ENCODE measurements around the gene KANSL1.
"Not testable (repeated sequence)": the region's sequence is repeated elsewhere in the genome, so short reads cannot be mapped to it uniquely, and the experiment has no call there.

Gene KANSL1

DNA sequence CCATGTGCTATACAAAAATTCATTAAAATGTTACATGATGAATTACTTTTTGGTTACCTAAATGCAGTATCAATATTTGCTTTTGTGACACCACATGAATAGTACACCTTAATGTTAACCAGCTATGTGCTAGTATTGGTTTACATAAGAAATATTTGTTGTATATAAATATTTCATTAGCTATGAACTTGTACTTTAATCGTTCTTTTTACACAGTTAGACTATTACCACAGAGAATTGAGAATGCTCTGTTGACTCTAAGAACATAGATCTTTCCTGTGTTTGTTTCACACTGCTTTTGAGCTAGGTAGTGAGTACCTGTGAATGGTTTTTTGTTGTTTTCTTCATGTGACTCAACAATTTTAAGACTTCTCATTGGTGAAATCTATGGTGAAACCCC, 93.4 kb downstream of the KANSL1 start:
- POLR2A ChIA-PET (ENCODE audit: low non-redundant PET) = no interaction called here
- no peak for DNase-seq (ENCODE audit: low spot score)
- TF ChIP-seq CTCF (conservative IDR thresholded peaks at IDR 0.05; ENCODE audit: low read depth) = no peak
- H3K27ac ChIP-seq = no peak overlapping the region
- CTCF ChIA-PET = interaction anchor here (0.6 kb wide), 1 partner anchor 53 kb away, joined by 3 read pairs; no protein-coding TSS in a partner anchor

DNA sequence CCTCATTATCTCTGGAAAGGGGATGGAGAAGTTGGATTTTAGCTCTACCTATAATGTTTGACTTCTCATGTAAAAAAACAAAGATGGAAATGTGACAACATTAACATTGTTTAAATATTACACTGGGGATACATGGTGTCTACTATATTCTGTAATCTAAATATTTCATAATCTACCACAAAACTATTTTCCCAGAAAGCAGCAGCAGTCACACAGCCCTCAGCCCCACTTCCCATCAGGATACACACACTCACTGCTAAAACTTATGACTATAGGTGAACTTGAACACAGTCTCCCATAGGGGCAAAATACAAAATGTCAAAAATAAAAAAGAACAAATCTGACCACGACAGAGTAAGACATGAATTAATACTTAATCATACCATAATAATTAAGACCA, 95.7 kb downstream of the KANSL1 start:
- CTCF ChIA-PET = no interaction called here
- no peak for TF ChIP-seq CTCF (conservative IDR thresholded peaks at IDR 0.05; ENCODE audit: low read depth)
- no peak for DNase-seq (ENCODE audit: low spot score)
- POLR2A ChIA-PET (ENCODE audit: low non-redundant PET) = no interaction called here
- no peak overlapping the region for H3K27ac ChIP-seq

DNA sequence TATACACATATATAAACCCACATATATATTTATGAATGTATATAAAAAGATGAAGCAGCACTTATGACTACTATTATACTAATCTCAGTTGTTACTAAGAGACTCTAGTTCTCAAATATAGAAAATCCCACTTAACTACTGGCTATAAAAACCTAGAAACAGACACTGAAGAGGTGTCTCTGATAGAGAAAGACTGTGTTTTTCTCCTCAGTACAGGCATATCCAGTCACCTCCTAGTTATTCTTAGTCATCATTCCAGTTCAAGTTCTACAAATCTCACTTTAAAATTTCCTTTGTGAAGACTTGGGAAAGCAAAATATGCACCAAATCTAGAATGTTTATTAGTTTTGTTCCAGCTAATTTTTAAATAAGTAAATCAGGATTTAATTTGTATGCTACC, 100.2 kb downstream of the KANSL1 start:
- ChIA-PET POLR2A (ENCODE audit: low non-redundant PET) (interaction anchor here (0.6 kb wide), 1 partner anchor 37 kb away, joined by 7 read pairs; no protein-coding TSS in a partner anchor), CTCF (no interaction called here)
- H3K27ac ChIP-seq = no peak overlapping the region
- no peak for TF ChIP-seq CTCF (conservative IDR thresholded peaks at IDR 0.05; ENCODE audit: low read depth)
- no peak for DNase-seq (ENCODE audit: low spot score)

- H3K27ac ChIP-seq = no peak overlapping the region
- ChIA-PET POLR2A (ENCODE audit: low non-redundant PET) (no interaction called here), CTCF (no interaction called here)
- no peak for DNase-seq (ENCODE audit: low spot score)
- TF ChIP-seq CTCF (conservative IDR thresholded peaks at IDR 0.05; ENCODE audit: low read depth) = no peak
Observed at GRCh38 chr17:46090871-46091270, 102.4 kb downstream of the KANSL1 start.

- no peak for TF ChIP-seq CTCF (conservative IDR thresholded peaks at IDR 0.05; ENCODE audit: low read depth)
- no peak overlapping the region for H3K27ac ChIP-seq
Observed at GRCh38 chr17:46089389-46089965, 103.8 kb downstream of the KANSL1 start.

DNA sequence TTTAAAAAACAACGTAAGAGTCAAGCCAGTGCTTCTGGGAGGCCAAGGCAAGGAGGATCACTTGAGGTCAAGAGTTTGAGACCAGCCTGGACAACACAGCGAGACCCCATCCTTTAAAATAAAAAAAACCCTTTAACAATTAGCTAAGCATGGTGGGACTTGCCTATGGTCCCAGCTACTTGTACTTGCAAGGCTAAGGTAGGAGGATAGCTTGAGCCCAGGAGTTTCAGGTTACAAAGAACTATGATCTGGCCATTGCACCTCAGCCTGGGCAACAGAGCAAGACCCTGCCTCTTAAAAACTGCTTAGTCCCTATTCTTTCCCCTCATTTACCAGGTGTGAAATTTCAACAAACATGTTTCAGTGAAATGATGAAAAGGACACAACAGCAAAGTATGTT, 104.6 kb downstream of the KANSL1 start:
- no peak overlapping the region for H3K27ac ChIP-seq
- CTCF ChIA-PET = interaction anchor here (0.7 kb wide), 2 partner anchors 22 to 140 kb away, joined by 3 read pairs; no protein-coding TSS in a partner anchor
- no peak for DNase-seq (ENCODE audit: low spot score)
- POLR2A ChIA-PET (ENCODE audit: low non-redundant PET) = no interaction called here
- no peak for TF ChIP-seq CTCF (conservative IDR thresholded peaks at IDR 0.05; ENCODE audit: low read depth)

More at GRCh38 chr17:46089389-46089965, 103.8 kb downstream of the KANSL1 start:
- DNase-seq (ENCODE audit: low spot score) = no peak
- ChIA-PET CTCF (interaction anchor here (0.6 kb wide), 2 partner anchors 12 to 13 kb away, joined by 3 to 4 read pairs; no protein-coding TSS in a partner anchor), POLR2A (ENCODE audit: low non-redundant PET) (no interaction called here)

DNA sequence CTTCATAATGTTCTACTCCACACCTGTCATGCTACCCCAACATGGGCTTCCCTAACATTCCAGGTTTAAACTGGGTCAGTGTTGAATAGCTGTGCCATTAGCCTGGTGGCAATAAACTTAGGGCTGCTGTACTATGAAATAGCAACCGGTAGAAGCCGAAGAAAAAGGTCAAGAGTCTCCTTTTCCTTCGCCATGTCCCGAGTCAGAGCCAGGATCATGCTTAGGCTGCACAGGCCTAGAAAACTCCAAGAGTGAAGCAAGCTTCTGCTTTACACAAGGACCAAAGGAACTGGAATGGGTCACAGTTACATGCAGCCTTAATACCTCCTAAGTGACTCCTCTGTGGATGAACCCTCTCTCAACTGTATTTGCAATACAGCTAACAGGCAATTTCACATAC, 105.4 kb downstream of the KANSL1 start:
- POLR2A ChIA-PET (ENCODE audit: low non-redundant PET); H3K27ac ChIP-seq; DNase-seq (ENCODE audit: low spot score): not testable (repeated sequence)
- CTCF ChIA-PET = interaction anchor here (0.7 kb wide), 1 partner anchor 23 kb away, joined by 3 read pairs; no protein-coding TSS in a partner anchor

Measured in RWPE1 (cell line).